ENCODE results near the gene NRM. TPM values are rescaled to one million over a fixed set of nuclear protein-coding genes. Genes with fewer than 3 reads are reported as not detected.

Gene NRM
- total RNA-seq, 4 donors from 2014 or later, result 6.0 to 13.3 (median 6.9) TPM

- no peak for TF ChIP-seq POLR2A (IDR thresholded peaks at IDR 0.05)
- TF ChIP-seq CTCF (IDR thresholded peaks at IDR 0.05), result no peak
- no peak for TF ChIP-seq EP300 (IDR thresholded peaks at IDR 0.05)
- H3K9me3 ChIP-seq, result no peaks in the 10 kb centered on the region
- H3K36me3 ChIP-seq, result peaks cover 2 to 100% (median 50%) of the 10 kb centered on the region in 3 donors
- DNase-seq (ENCODE audit: low spot score in 2 of 2), result no peak
- H3K4me1 ChIP-seq, result no peaks in the 10 kb centered on the region
- H3K4me3 ChIP-seq, result no peak overlapping the region
- H3K27ac ChIP-seq, result no peak overlapping the region
- H3K27me3 ChIP-seq, result no peaks in the 10 kb centered on the region
Observed at GRCh38 chr6:30657454-30657853, 33.3 kb downstream of the NRM start.

- H3K27ac ChIP-seq, result no peak overlapping the region
- peaks cover 2 to 100% (median 48%) of the 10 kb centered on the region in 3 donors for H3K36me3 ChIP-seq
- H3K9me3 ChIP-seq, result no peaks in the 10 kb centered on the region
- no peak for DNase-seq (ENCODE audit: low spot score in 2 of 2)
- no peak overlapping the region for H3K4me3 ChIP-seq
- no peak for TF ChIP-seq CTCF (IDR thresholded peaks at IDR 0.05)
- TF ChIP-seq EP300 (IDR thresholded peaks at IDR 0.05), result no peak
- TF ChIP-seq POLR2A (IDR thresholded peaks at IDR 0.05), result no peak
- WGBS, 2 donors, result 68 to 75% methylated on average over 7 of the region's 7 CpGs
- H3K4me1 ChIP-seq, result no peaks in the 10 kb centered on the region
- no peaks in the 10 kb centered on the region for H3K27me3 ChIP-seq
Observed at GRCh38 chr6:30656513-30656912, 34.3 kb downstream of the NRM start.

- DNase-seq (ENCODE audit: low spot score in 2 of 2), result no peak
- 71 to 75% methylated on average over 3 of the region's 3 CpGs for WGBS, 2 donors
- peaks cover 0 to 100% (median 54%) of the 10 kb centered on the region in 3 donors for H3K36me3 ChIP-seq
- H3K27me3 ChIP-seq, result no peaks in the 10 kb centered on the region
- no peaks in the 10 kb centered on the region for H3K9me3 ChIP-seq
- no peaks in the 10 kb centered on the region for H3K4me1 ChIP-seq
- TF ChIP-seq CTCF (IDR thresholded peaks at IDR 0.05), result no peak
- H3K4me3 ChIP-seq, result no peak overlapping the region
- H3K27ac ChIP-seq, result no peak overlapping the region
Observed at GRCh38 chr6:30655743-30656094, 35.1 kb downstream of the NRM start.

GRCh38 chr6:30654798-30655742 lies 35.7 kb downstream of the NRM start:
- Histone ChIP-seq H3K4me3 (no peak overlapping the region), H3K4me1 (no peaks in the 10 kb centered on the region), H3K36me3 (peaks cover 0 to 97% (median 54%) of the 10 kb centered on the region in 3 donors), H3K9me3 (no peaks in the 10 kb centered on the region), H3K27me3 (no peaks in the 10 kb centered on the region), H3K27ac (no peak overlapping the region)
- WGBS, 2 donors, result 91% methylated on average over 19 of the region's 19 CpGs
- no peak for TF ChIP-seq CTCF (IDR thresholded peaks at IDR 0.05)
- TF ChIP-seq EP300 (IDR thresholded peaks at IDR 0.05), result no peak
- no peak for TF ChIP-seq POLR2A (IDR thresholded peaks at IDR 0.05)
- no peak for DNase-seq (ENCODE audit: low spot score in 2 of 2)

GRCh38 chr6:30651143-30651542 lies 39.6 kb downstream of the NRM start:
- peaks cover 0 to 63% (median 41%) of the 10 kb centered on the region in 3 donors for H3K36me3 ChIP-seq
- H3K27ac ChIP-seq, result no peak overlapping the region
- TF ChIP-seq EP300 (IDR thresholded peaks at IDR 0.05) (no peak), POLR2A (IDR thresholded peaks at IDR 0.05) (no peak), CTCF (IDR thresholded peaks at IDR 0.05) (no peak)
- peaks cover 0 to 18% (median 6%) of the 10 kb centered on the region in 4 donors for H3K4me1 ChIP-seq
- 88 to 90% methylated on average over 12 of the region's 12 CpGs for WGBS, 2 donors
- H3K27me3 ChIP-seq, result no peaks in the 10 kb centered on the region
- no peak overlapping the region for H3K4me3 ChIP-seq
- no peak for DNase-seq (ENCODE audit: low spot score in 2 of 2)
- no peaks in the 10 kb centered on the region for H3K9me3 ChIP-seq
